Urinary bladder (tissue), 4 donors: ENCODE data around the gene KRTAP4-12. TPM values are rescaled to one million over a fixed set of nuclear protein-coding genes. Genes with fewer than 3 reads are reported as not detected.
"Not testable (repeated sequence)": the region's sequence is repeated elsewhere in the genome, so short reads cannot be mapped to it uniquely, and the experiment has no call there.

Source experiments
- DNase-seq: peaks from one replicate; pipeline ENCODE4 v3.0.0-alpha.2; 2015; ENCODE audit errors: extremely low spot score
- H3K27ac ChIP-seq: one replicate; pipeline ENCODE4 v1.5.1; 2013; ENCODE audit warnings: low read depth, mild to moderate bottlenecking, moderate library complexity
- H3K36me3 ChIP-seq: one replicate; pipeline ENCODE4 v1.6.1; 2013; ENCODE audit warnings: mild to moderate bottlenecking, moderate library complexity; ENCODE audit not compliant: insufficient read depth
- H3K4me1 ChIP-seq: one replicate; pipeline ENCODE4 v1.6.1; 2013; ENCODE audit warnings: mild to moderate bottlenecking, moderate library complexity; ENCODE audit not compliant: insufficient read depth
- H3K4me3 ChIP-seq: one replicate; pipeline ENCODE4 v1.5.1; 2013; ENCODE audit warnings: low read depth, low read length
- whole genome bisulfite sequencing: extraction: QIAGEN DNeasy Blood & Tissue Kit; methylation state at CpG from one replicate; pipeline ENCODE4 v1.1.7; 2013; 5-methylcytosine and 5-hydroxymethylcytosine counted together
- polyA plus RNA-seq: library from polyadenylated mRNA; stranded (reverse); fragments of 200-250 nt; gene quantifications from one replicate; pipeline ENCODE4 v1.2.3, GENCODE V29; 2013
- total RNA-seq: library from RNA; depleted of rRNA; stranded (reverse); fragments of >200 nt; gene quantifications from one replicate; pipeline ENCODE4 v1.2.3, GENCODE V29; 2014
- donor health status: healthy with polysubstance abuse.
- donor health status: healthy.

The KRTAP4-12 gene
- total and polyA plus RNA-seq, 2 donors = not detected

- Histone ChIP-seq H3K36me3 (no peaks in the 10 kb centered on the region), H3K4me1 (no peaks in the 10 kb centered on the region), H3K4me3 (no peak within 1 kb of the TSS), H3K27ac (no peak within 1 kb of the TSS)
- DNase-seq = no peak
- 77% methylated on average over 4 of the region's 4 CpGs for WGBS
These were observed 25.9 kb downstream of the KRTAP4-12 start, which contains the start of gene KRTAP4-8 for GRCh38 chr17:41098042-41098441. TSS of gene KRTAP4-8 (minus strand) at chr17:41098142. CDS start at chr17:41098084, 58 bp downstream.

DNA sequence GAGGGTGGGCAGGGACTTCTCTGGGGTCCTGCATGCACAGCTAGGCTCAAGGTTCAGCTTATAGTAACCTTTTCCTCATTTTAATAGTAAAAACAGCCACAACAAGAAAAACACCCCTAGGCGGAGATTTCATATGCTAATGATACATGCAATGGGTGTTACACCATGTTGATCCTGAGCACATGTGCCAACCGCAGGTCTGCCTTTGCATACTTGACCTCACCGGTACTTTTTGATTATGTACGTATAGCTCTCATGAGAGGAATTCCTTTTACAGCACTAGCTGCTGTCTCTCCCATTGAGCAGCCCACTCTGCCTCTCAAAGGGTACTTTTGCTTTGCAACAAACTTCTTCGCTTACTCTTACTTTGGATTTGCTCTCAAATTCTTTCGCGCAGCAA is 27.9 kb downstream of the KRTAP4-12 start:
- Histone ChIP-seq H3K36me3 (no peaks in the 10 kb centered on the region), H3K4me3 (no peak overlapping the region), H3K27ac (no peak overlapping the region), H3K4me1 (no peaks in the 10 kb centered on the region)
- 75% methylated on average over 7 of the region's 7 CpGs for WGBS
- DNase-seq = no peak

DNA sequence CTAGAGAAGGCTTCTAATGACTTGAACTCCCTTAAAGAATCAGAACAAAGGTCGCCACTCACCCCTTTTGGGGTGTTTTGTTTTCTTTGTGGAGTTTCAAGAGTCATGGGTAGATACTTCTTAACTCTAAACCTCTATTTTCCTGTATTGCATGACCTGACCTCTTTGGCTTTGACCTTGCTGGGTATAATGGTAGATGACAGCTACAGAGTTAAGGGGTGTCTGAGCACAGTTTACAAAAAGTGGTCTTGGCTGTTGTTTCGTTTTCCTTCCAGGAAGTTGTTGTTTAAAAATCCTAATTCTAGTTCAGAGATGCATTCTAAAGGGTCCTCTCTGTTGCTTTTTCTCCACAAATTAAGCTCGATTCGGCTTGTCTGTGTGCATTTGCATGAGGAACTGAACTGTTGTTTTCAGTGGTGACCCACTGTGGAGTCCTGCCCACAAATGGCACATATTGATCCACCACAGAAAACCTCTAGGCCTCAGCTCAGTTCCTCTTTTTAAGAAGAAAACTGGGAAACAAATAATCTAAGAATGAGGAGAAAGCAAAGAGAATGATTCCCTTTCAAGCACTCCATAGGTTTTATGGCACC is 35.1 kb downstream of the KRTAP4-12 start:
- not testable (repeated sequence) for H3K4me1 ChIP-seq, H3K27ac ChIP-seq, DNase-seq, H3K4me3 ChIP-seq, H3K36me3 ChIP-seq
- WGBS = 70% methylated on average over 4 of the region's 4 CpGs

DNA sequence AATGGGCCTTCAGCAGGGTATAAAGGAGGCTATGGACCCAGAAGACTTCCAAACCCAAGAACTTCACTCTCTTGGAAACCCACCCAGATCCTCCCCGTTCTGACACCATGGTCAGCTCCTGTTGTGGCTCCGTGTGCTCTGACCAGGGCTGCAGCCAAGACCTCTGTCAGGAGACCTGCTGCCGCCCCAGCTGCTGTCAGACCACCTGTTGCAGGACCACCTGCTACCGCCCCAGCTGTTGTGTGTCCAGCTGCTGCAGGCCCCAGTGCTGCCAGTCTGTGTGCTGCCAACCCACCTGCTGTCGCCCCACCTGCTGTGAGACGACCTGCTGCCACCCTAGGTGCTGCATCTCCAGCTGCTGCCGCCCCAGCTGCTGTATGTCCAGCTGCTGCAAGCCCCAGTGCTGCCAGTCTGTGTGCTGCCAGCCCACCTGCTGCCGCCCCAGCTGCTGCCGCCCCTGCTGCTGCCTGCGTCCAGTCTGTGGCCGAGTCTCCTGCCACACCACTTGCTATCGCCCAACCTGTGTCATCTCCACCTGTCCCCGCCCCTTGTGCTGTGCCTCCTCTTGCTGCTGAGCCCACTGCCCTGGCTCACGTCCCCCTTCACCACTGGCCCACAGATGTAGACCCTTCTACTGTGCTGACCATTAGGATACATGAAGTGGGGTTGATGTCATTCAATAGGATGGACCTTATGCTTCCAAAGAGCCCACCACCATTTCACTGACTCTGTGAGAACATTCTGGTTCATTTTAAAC is 39.7 kb downstream of the KRTAP4-12 start, which contains the start of gene KRTAP4-7:
KRTAP4-7 (plus strand) TSS at position 51 of the 757 bp plus-strand sequence; CDS start at position 108, 57 bp downstream.
- not testable (repeated sequence) for H3K27ac ChIP-seq, H3K36me3 ChIP-seq, DNase-seq, H3K4me3 ChIP-seq, H3K4me1 ChIP-seq
- WGBS = 75% methylated on average over 14 of the region's 14 CpGs

- 69% methylated on average over 2 of the region's 2 CpGs for WGBS
- not testable (repeated sequence) for H3K4me1 ChIP-seq, H3K27ac ChIP-seq, H3K4me3 ChIP-seq, DNase-seq, H3K36me3 ChIP-seq
These were observed 40.6 kb downstream of the KRTAP4-12 start for GRCh38 chr17:41083427-41083826.

GRCh38 chr17:41082626-41083025 is 41.4 kb downstream of the KRTAP4-12 start:
- no peak for DNase-seq
- Histone ChIP-seq H3K27ac (no peak overlapping the region), H3K36me3 (no peaks in the 10 kb centered on the region), H3K4me3 (no peak overlapping the region), H3K4me1 (no peaks in the 10 kb centered on the region)
- 56% methylated on average over 4 of the region's 4 CpGs for WGBS

DNA sequence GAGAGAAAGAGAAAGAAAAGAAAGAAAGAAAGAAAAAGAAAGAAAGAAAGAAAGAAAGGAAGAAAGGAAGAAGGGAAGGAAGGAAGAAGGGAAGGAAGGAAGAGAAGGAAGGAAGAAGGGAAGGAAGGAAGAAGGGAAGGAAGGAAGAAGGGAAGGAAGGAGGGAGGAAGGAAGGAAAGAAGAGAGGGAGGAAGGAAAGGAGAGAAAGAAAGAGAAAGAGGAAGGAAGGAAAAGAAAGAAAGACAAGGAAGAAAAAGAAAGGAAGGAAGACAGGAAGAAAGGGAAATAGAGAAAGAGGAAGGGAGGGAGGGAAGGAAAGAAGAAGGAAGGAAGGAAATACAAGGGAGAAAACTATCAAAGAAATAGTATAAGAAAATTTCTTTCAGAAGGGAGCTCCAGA is 47.2 kb downstream of the KRTAP4-12 start:
- no peak for DNase-seq
- H3K27ac ChIP-seq = no peak overlapping the region
- H3K36me3 ChIP-seq = no peaks in the 10 kb centered on the region
- H3K4me3 ChIP-seq = no peak overlapping the region
- no peaks in the 10 kb centered on the region for H3K4me1 ChIP-seq

GRCh38 chr17:41073676-41074075 is 50.3 kb downstream of the KRTAP4-12 start:
- Histone ChIP-seq H3K36me3 (no peaks in the 10 kb centered on the region), H3K4me1 (no peaks in the 10 kb centered on the region), H3K27ac (no peak overlapping the region), H3K4me3 (no peak overlapping the region)
- DNase-seq = no peak
- WGBS = 91% methylated on average over 2 of the region's 2 CpGs

Other genes with a start within 250 kb of the KRTAP4-12 start
Only the 30 nearest of the 39 such genes appear.
- not detected for gene KRT40, start 139.9 kb downstream of the KRTAP4-12 start, total RNA-seq
- gene KRT40, start 139.9 kb downstream of the KRTAP4-12 start, polyA plus RNA-seq = not detected
- gene KRTAP3-3, start 130.0 kb downstream of the KRTAP4-12 start, total RNA-seq = not detected
- not detected for gene KRTAP3-3, start 130.0 kb downstream of the KRTAP4-12 start, polyA plus RNA-seq
- gene KRTAP3-2, start 124.3 kb downstream of the KRTAP4-12 start, total RNA-seq = not detected
- not detected for gene KRTAP3-2, start 124.3 kb downstream of the KRTAP4-12 start, polyA plus RNA-seq
- not detected for gene KRTAP3-1, start 115.1 kb downstream of the KRTAP4-12 start, total RNA-seq
- not detected for gene KRTAP3-1, start 115.1 kb downstream of the KRTAP4-12 start, polyA plus RNA-seq
- not detected for gene KRTAP1-5, start 97.0 kb downstream of the KRTAP4-12 start, total RNA-seq
- 0.11 TPM for gene KRTAP1-5, start 97.0 kb downstream of the KRTAP4-12 start, polyA plus RNA-seq
- gene KRTAP1-4, start 94.0 kb downstream of the KRTAP4-12 start, total RNA-seq = not detected
- not detected for gene KRTAP1-4, start 94.0 kb downstream of the KRTAP4-12 start, polyA plus RNA-seq
- gene KRTAP1-3, start 89.3 kb downstream of the KRTAP4-12 start, total RNA-seq = not detected
- not detected for gene KRTAP1-3, start 89.3 kb downstream of the KRTAP4-12 start, polyA plus RNA-seq
- not detected for gene KRTAP1-1, start 82.7 kb downstream of the KRTAP4-12 start, total RNA-seq
- not detected for gene KRTAP1-1, start 82.7 kb downstream of the KRTAP4-12 start, polyA plus RNA-seq
- not detected for gene KRTAP2-1, start 76.9 kb downstream of the KRTAP4-12 start, total RNA-seq
- gene KRTAP2-1, start 76.9 kb downstream of the KRTAP4-12 start, polyA plus RNA-seq = not detected
- not detected for gene KRTAP2-2, start 69.0 kb downstream of the KRTAP4-12 start, total RNA-seq
- gene KRTAP2-2, start 69.0 kb downstream of the KRTAP4-12 start, polyA plus RNA-seq = not detected
- not detected for gene KRTAP2-3, start 64.1 kb downstream of the KRTAP4-12 start, total RNA-seq
- not detected for gene KRTAP2-3, start 64.1 kb downstream of the KRTAP4-12 start, polyA plus RNA-seq
- not detected for gene KRTAP2-4, start 58.3 kb downstream of the KRTAP4-12 start, total RNA-seq
- not detected for gene KRTAP2-4, start 58.3 kb downstream of the KRTAP4-12 start, polyA plus RNA-seq
- not detected for gene KRTAP4-7, start 40.0 kb downstream of the KRTAP4-12 start, total RNA-seq
- not detected for gene KRTAP4-7, start 40.0 kb downstream of the KRTAP4-12 start, polyA plus RNA-seq
- gene KRTAP4-8, start 26.0 kb downstream of the KRTAP4-12 start, total RNA-seq = not detected
- not detected for gene KRTAP4-8, start 26.0 kb downstream of the KRTAP4-12 start, polyA plus RNA-seq
- not detected for gene KRTAP4-16, start 22.0 kb downstream of the KRTAP4-12 start, total RNA-seq
- not detected for gene KRTAP4-16, start 22.0 kb downstream of the KRTAP4-12 start, polyA plus RNA-seq
- not detected for gene KRTAP4-9, start 18.8 kb downstream of the KRTAP4-12 start, total RNA-seq
- not detected for gene KRTAP4-9, start 18.8 kb downstream of the KRTAP4-12 start, polyA plus RNA-seq
- not detected for gene KRTAP4-11, start 5.8 kb downstream of the KRTAP4-12 start, total RNA-seq
- gene KRTAP4-11, start 5.8 kb downstream of the KRTAP4-12 start, polyA plus RNA-seq = not detected
- not detected for gene KRTAP4-6, start 16.4 kb upstream of the KRTAP4-12 start, total RNA-seq
- gene KRTAP4-6, start 16.4 kb upstream of the KRTAP4-12 start, polyA plus RNA-seq = not detected
- gene KRTAP4-5, start 25.6 kb upstream of the KRTAP4-12 start, total RNA-seq = not detected
- gene KRTAP4-5, start 25.6 kb upstream of the KRTAP4-12 start, polyA plus RNA-seq = not detected
- gene KRTAP4-4, start 36.6 kb upstream of the KRTAP4-12 start, total RNA-seq = not detected
- gene KRTAP4-4, start 36.6 kb upstream of the KRTAP4-12 start, polyA plus RNA-seq = not detected
- not detected for gene KRTAP4-3, start 44.0 kb upstream of the KRTAP4-12 start, total RNA-seq
- not detected for gene KRTAP4-3, start 44.0 kb upstream of the KRTAP4-12 start, polyA plus RNA-seq
- gene KRTAP4-2, start 54.0 kb upstream of the KRTAP4-12 start, total RNA-seq = not detected
- not detected for gene KRTAP4-2, start 54.0 kb upstream of the KRTAP4-12 start, polyA plus RNA-seq
- not detected for gene KRTAP4-1, start 60.7 kb upstream of the KRTAP4-12 start, total RNA-seq
- not detected for gene KRTAP4-1, start 60.7 kb upstream of the KRTAP4-12 start, polyA plus RNA-seq
- gene KRTAP9-1, start 65.7 kb upstream of the KRTAP4-12 start, total RNA-seq = not detected
- not detected for gene KRTAP9-1, start 65.7 kb upstream of the KRTAP4-12 start, polyA plus RNA-seq
- not detected for gene KRTAP9-2, start 102.5 kb upstream of the KRTAP4-12 start, total RNA-seq
- not detected for gene KRTAP9-2, start 102.5 kb upstream of the KRTAP4-12 start, polyA plus RNA-seq
- gene KRTAP9-3, start 108.3 kb upstream of the KRTAP4-12 start, total RNA-seq = not detected
- gene KRTAP9-3, start 108.3 kb upstream of the KRTAP4-12 start, polyA plus RNA-seq = not detected
- not detected for gene KRTAP9-8, start 113.8 kb upstream of the KRTAP4-12 start, total RNA-seq
- gene KRTAP9-8, start 113.8 kb upstream of the KRTAP4-12 start, polyA plus RNA-seq = not detected
- gene KRTAP9-4, start 125.5 kb upstream of the KRTAP4-12 start, total RNA-seq = not detected
- gene KRTAP9-4, start 125.5 kb upstream of the KRTAP4-12 start, polyA plus RNA-seq = not detected
- not detected for gene KRTAP9-9, start 131.2 kb upstream of the KRTAP4-12 start, total RNA-seq
- gene KRTAP9-9, start 131.2 kb upstream of the KRTAP4-12 start, polyA plus RNA-seq = not detected
- gene KRTAP9-6, start 141.2 kb upstream of the KRTAP4-12 start, total RNA-seq = not detected
- gene KRTAP9-6, start 141.2 kb upstream of the KRTAP4-12 start, polyA plus RNA-seq = not detected